H9 (cell line): ENCODE measurements around the gene DIO2. TPM values are rescaled to one million over a fixed set of nuclear protein-coding genes. Genes with fewer than 3 reads are reported as not detected.

Experiments used
- DNase-seq: peaks from one replicate; pipeline ENCODE4 v3.0.0-alpha.2; 2017
- H2AFZ ChIP-seq: one replicate; pipeline ENCODE4 v1.6.1; 2013; ENCODE audit warnings: mild to moderate bottlenecking, low read length, control low read depth, moderate library complexity
- H2AK5ac ChIP-seq: 2 replicates; pipeline ENCODE4 v1.6.1; 2013; ENCODE audit warnings: low read length, control low read depth, mixed read lengths; ENCODE audit not compliant: insufficient read length
- H2BK120ac ChIP-seq: one replicate; pipeline ENCODE4 v1.6.1; 2013; ENCODE audit warnings: low read depth, mild to moderate bottlenecking, low read length, control low read depth, inconsistent platforms; ENCODE audit not compliant: poor library complexity, severe bottlenecking
- H2BK12ac ChIP-seq: 2 replicates; pipeline ENCODE4 v1.6.1; 2013; ENCODE audit warnings: low read length, control low read depth, mixed read lengths, low read depth; ENCODE audit not compliant: insufficient read length
- H2BK15ac ChIP-seq: 2 replicates; pipeline ENCODE4 v1.6.1; 2013; ENCODE audit warnings: low read depth, low read length, control low read depth
- H2BK20ac ChIP-seq: one replicate; pipeline ENCODE4 v1.6.1; 2013; ENCODE audit warnings: low read depth, mild to moderate bottlenecking, low read length, control low read depth, inconsistent platforms; ENCODE audit not compliant: poor library complexity, severe bottlenecking
- H2BK5ac ChIP-seq: 2 replicates; pipeline ENCODE4 v1.6.1; 2013; ENCODE audit warnings: low read length, control low read depth, mixed read lengths; ENCODE audit not compliant: insufficient read length
- H3K14ac ChIP-seq: 2 replicates; pipeline ENCODE4 v1.6.1; 2013; ENCODE audit warnings: low read length, control low read depth; ENCODE audit not compliant: insufficient read depth
- H3K18ac ChIP-seq: 2 replicates; pipeline ENCODE4 v1.6.1; 2013; ENCODE audit warnings: low read depth, mild to moderate bottlenecking, mixed read lengths, low read length, control low read depth; ENCODE audit not compliant: insufficient read length
- H3K23ac ChIP-seq: 2 replicates; pipeline ENCODE4 v1.6.1; 2013; ENCODE audit warnings: low read length, control low read depth, mixed read lengths, low read depth; ENCODE audit not compliant: insufficient read length
- H3K23me2 ChIP-seq: 2 replicates; pipeline ENCODE4 v1.6.1; 2013; ENCODE audit warnings: low read depth, mild to moderate bottlenecking, mixed read lengths, low read length, control low read depth; ENCODE audit not compliant: insufficient read length, poor library complexity, severe bottlenecking
- H3K27ac ChIP-seq: 2 replicates; pipeline ENCODE4 v1.5.1; 2013; ENCODE audit warnings: low read length, control low read depth, mixed read lengths, low read depth; ENCODE audit not compliant: insufficient read length
- H3K27me3 ChIP-seq: 2 replicates; pipeline ENCODE4 v1.6.1; 2013; ENCODE audit warnings: low read length, control low read depth, inconsistent platforms; ENCODE audit not compliant: insufficient read depth
- H3K4ac ChIP-seq: 2 replicates; pipeline ENCODE4 v1.6.1; 2013; ENCODE audit warnings: low read depth, mild to moderate bottlenecking, control low read depth, inconsistent platforms, low read length, moderate library complexity
- H3K4me1 ChIP-seq: 2 replicates; pipeline ENCODE4 v1.6.1; 2013; ENCODE audit warnings: low read length, control low read depth, inconsistent platforms; ENCODE audit not compliant: insufficient read depth
- H3K4me2 ChIP-seq: 2 replicates; pipeline ENCODE4 v1.6.1; 2013; ENCODE audit warnings: low read length, control low read depth, mixed read lengths; ENCODE audit not compliant: insufficient read length, insufficient read depth
- H3K56ac ChIP-seq: 2 replicates; pipeline ENCODE4 v1.6.1; 2013; ENCODE audit warnings: low read depth, mild to moderate bottlenecking, mixed read lengths, low read length, control low read depth; ENCODE audit not compliant: insufficient read length
- H3K79me1 ChIP-seq: 2 replicates; pipeline ENCODE4 v1.6.1; 2013; ENCODE audit warnings: low read depth, mild to moderate bottlenecking, moderate library complexity, low read length, control low read depth, inconsistent platforms; ENCODE audit not compliant: insufficient read depth, poor library complexity, severe bottlenecking
- H3K79me2 ChIP-seq: 2 replicates; pipeline ENCODE4 v1.6.1; 2013; ENCODE audit warnings: low read length, control low read depth, inconsistent platforms; ENCODE audit not compliant: insufficient read depth
- H3K9ac ChIP-seq: 2 replicates; pipeline ENCODE4 v1.6.1; 2013; ENCODE audit warnings: low read length, control low read depth, mixed read lengths; ENCODE audit not compliant: insufficient read length; ENCODE audit errors: extremely low read depth
- H3K9me3 ChIP-seq: one replicate; pipeline ENCODE4 v1.6.1; 2013; ENCODE audit warnings: low read depth, low read length, inconsistent platforms; ENCODE audit not compliant: control insufficient read depth
- H3T11ph ChIP-seq: one replicate; pipeline ENCODE4 v1.6.1; 2013; ENCODE audit warnings: mild to moderate bottlenecking, low read length, control low read depth, inconsistent platforms
- H4K20me1 ChIP-seq: one replicate; pipeline ENCODE4 v1.6.1; 2013; ENCODE audit not compliant: control insufficient read depth, insufficient read length, insufficient read depth
- H4K5ac ChIP-seq: 2 replicates; pipeline ENCODE4 v1.6.1; 2013; ENCODE audit warnings: low read depth, mild to moderate bottlenecking, mixed read lengths, low read length, control low read depth; ENCODE audit not compliant: insufficient read length
- H4K8ac ChIP-seq: replicated peaks from 2 replicates; pipeline ENCODE4 v1.6.1; 2013; ENCODE audit warnings: low read length, control low read depth, mixed read lengths, low read depth; ENCODE audit not compliant: insufficient read length
- H4K91ac ChIP-seq: 2 replicates; pipeline ENCODE4 v1.6.1; 2013; ENCODE audit warnings: low read depth, mild to moderate bottlenecking, moderate library complexity, mixed read lengths, low read length, control low read depth; ENCODE audit not compliant: insufficient read length
- H3K27ac Mint-ChIP-seq, 3 experiments: 2 replicates in 2 of 3; 3 replicates in 1 of 3; pipeline ENCODE4 v1.8.0; 2020 to 2021; ENCODE audit warnings: mixed read lengths in 3 of 3, mild to moderate bottlenecking in 1 of 3, moderate library complexity in 1 of 3
- H3K27me3 Mint-ChIP-seq: 2 replicates; pipeline ENCODE4 v1.8.0; 2021; ENCODE audit warnings: low read depth, mild to moderate bottlenecking, moderate library complexity, mixed read lengths
- H3K36me3 Mint-ChIP-seq, 3 experiments: 2 replicates in 2 of 3; 3 replicates in 1 of 3; pipeline ENCODE4 v1.8.0; 2020 to 2021; ENCODE audit warnings: low read depth in 3 of 3, mixed read lengths in 3 of 3; ENCODE audit not compliant: insufficient read depth in 1 of 3
- H3K4me1 Mint-ChIP-seq, 2 experiments: 2 replicates each; pipeline ENCODE4 v1.8.0; 2020; ENCODE audit warnings: mixed read lengths in 2 of 2
- H3K4me3 Mint-ChIP-seq, 2 experiments: 2 replicates in 1 of 2; 3 replicates in 1 of 2; pipeline ENCODE4 v1.8.0; 2020 to 2021; ENCODE audit warnings: mild to moderate bottlenecking in 2 of 2, mixed read lengths in 2 of 2, moderate library complexity in 1 of 2
- H3K9me3 Mint-ChIP-seq, 2 experiments: 2 replicates in 1 of 2; 3 replicates in 1 of 2; pipeline ENCODE4 v1.8.0; 2020; ENCODE audit warnings: mild to moderate bottlenecking in 2 of 2, mixed read lengths in 2 of 2, moderate library complexity in 1 of 2
- WGBS: extraction: QIAGEN DNeasy Blood & Tissue Kit; methylation state at CpG from one replicate; pipeline ENCODE4 v1.1.7; 2013; ENCODE audit warnings: missing lambda C conversion rate, low lambda C conversion rate, mixed read lengths; ENCODE audit not compliant: insufficient read length; ENCODE audit errors: extremely low coverage; 5-methylcytosine and 5-hydroxymethylcytosine counted together
- total RNA-seq: library from RNA; stranded (reverse); gene quantifications from 2 replicates; pipeline ENCODE4 v1.2.1, GENCODE V29; 2021
- TF ChIP-seq, protein P1 (sequence below): fragments of 200-600 bp; sonication (generic); conservative IDR thresholded peaks from 3 replicates; pipeline ENCODE4 v1.8.0; 2021; ENCODE audit warnings: antibody characterized with exemption, mild to moderate bottlenecking

DIO2 gene
- total RNA-seq, 1 experiment from 2014 or later, result not detected

DNA sequence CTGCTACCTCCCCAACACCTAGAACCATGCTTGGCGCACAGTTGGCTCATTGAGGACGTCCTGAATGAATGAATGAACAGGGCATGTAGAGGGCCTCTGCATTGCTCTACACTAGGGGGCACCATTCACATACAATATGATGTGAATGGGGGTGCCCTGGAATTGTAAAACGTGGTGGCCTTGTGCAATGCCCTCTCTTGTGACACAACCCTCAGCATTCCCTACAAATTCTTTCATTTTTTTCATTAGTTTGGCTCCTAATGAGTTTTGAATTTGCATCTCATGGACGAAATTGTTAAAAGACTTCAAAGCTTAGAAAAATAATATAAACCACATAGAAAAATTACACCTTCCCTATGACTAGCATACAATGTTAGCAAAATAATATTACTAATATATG lies 2.3 kb upstream of the DIO2 start:
- Mint-ChIP-seq H3K27ac (no peak overlapping the region), H3K27me3 (peaks cover 14% of the 10 kb centered on the region), H3K4me1 (peaks cover 11 to 16% of the 10 kb centered on the region in 2 experiments), H3K9me3 (no peaks in the 10 kb centered on the region), H3K4me3 (no peak overlapping the region), H3K36me3 (no peaks in the 10 kb centered on the region)
- TF ChIP-seq, protein P1, sequence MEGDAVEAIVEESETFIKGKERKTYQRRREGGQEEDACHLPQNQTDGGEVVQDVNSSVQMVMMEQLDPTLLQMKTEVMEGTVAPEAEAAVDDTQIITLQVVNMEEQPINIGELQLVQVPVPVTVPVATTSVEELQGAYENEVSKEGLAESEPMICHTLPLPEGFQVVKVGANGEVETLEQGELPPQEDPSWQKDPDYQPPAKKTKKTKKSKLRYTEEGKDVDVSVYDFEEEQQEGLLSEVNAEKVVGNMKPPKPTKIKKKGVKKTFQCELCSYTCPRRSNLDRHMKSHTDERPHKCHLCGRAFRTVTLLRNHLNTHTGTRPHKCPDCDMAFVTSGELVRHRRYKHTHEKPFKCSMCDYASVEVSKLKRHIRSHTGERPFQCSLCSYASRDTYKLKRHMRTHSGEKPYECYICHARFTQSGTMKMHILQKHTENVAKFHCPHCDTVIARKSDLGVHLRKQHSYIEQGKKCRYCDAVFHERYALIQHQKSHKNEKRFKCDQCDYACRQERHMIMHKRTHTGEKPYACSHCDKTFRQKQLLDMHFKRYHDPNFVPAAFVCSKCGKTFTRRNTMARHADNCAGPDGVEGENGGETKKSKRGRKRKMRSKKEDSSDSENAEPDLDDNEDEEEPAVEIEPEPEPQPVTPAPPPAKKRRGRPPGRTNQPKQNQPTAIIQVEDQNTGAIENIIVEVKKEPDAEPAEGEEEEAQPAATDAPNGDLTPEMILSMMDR, result peak; percentile 88
- no peaks in the 10 kb centered on the region for H4K20me1 ChIP-seq
- no peak overlapping the region for H3K23ac ChIP-seq
- no peaks in the 10 kb centered on the region for H3K79me2 ChIP-seq
- no peak overlapping the region for H3K18ac ChIP-seq
- H3K23me2 ChIP-seq, result no peaks in the 10 kb centered on the region
- H2BK120ac ChIP-seq, result no peak overlapping the region
- H3K4ac ChIP-seq, result no peak overlapping the region
- H3K4me1 ChIP-seq, result no peaks in the 10 kb centered on the region; the same call in 1 of the 2 replicates
- no peak overlapping the region for H2BK5ac ChIP-seq
- H4K5ac ChIP-seq, result no peak overlapping the region
- H3K27me3 ChIP-seq, result no peaks in the 10 kb centered on the region; the same call in 1 of the 2 replicates
- H3T11ph ChIP-seq, result no peak overlapping the region
- no peak overlapping the region for H3K56ac ChIP-seq
- no peak overlapping the region for H2BK20ac ChIP-seq
- H2AFZ ChIP-seq, result no peak overlapping the region
- WGBS, result no CpG with 5 or more reads among the region's 4 CpGs
- no peak overlapping the region for H2BK15ac ChIP-seq
- H3K14ac ChIP-seq, result no peak overlapping the region
- H2BK12ac ChIP-seq, result no peak overlapping the region
- peak; percentile 70 for DNase-seq
- no peak overlapping the region for H3K9ac ChIP-seq
- H4K8ac ChIP-seq, result no peak overlapping the region
- H3K9me3 ChIP-seq, result no peaks in the 10 kb centered on the region
- H3K4me2 ChIP-seq, result no peak overlapping the region
- no peak overlapping the region for H2AK5ac ChIP-seq
- no peak overlapping the region for H4K91ac ChIP-seq
- no peaks in the 10 kb centered on the region for H3K79me1 ChIP-seq
- no peak overlapping the region for H3K27ac ChIP-seq
